K562 treated with DMSO at 1 percent for 4 hours (cell line): ENCODE results near the gene B4GAT1. TPM values are rescaled to one million over a fixed set of nuclear protein-coding genes. Genes with fewer than 3 reads are reported as not detected.

Experiments
- total RNA-seq: library from RNA; unstranded; fragments of 300-600 nt; gene quantifications from 2 replicates; pipeline ENCODE4 v1.2.3, GENCODE V29; 2022; ENCODE audit not compliant: insufficient read depth

The B4GAT1 gene
- 23.2 and 25.5 TPM in 2 replicates for total RNA-seq

DNA sequence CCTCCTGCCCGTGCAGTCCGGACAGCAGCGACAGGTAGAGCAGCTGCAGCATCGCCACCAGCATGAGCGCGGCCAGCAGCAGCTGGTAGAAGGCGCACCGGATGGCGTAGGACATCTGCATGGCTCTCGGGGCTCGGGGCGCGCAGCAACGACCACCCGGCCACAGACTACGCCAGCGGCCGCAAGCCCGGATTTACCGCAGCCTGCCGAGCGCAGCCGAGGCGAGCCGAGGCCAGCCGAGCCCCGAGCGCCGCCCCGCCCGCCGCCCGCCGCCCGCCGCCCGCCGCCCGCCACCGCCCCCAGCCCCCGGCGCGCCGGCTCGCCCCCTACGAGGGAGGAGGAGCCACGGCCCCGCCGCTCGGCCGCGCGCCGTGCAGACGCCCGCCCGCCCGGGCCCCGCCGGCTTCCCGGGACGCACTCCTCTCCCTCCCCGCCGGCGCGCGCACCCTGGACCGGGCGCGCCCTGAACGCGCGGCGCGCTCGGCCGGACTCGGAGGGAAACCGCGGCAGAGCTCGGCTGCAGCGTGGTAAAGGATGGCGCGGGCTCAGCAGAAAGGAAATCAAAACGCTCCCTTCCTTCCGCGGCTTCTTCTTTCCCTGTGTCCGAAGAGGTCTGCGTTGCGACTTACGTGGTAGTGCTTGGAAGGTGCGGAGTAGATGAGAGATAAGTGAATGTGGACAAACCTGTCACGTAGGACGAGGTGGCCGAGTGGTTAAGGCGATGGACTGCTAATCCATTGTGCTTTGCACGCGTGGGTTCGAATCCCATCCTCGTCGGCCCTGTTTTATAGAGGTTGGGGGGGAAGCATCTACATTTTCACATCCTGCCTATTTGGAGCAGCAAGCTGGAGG is at the start of gene B4GAT1:
B4GAT1 (minus strand) TSS at position 205 of the 852 bp plus-strand sequence; CDS start at position 121, 84 bp downstream.

GRCh38 chr11:66371627-66372415 is 24.4 kb upstream of the B4GAT1 start, which contains the start of gene SLC29A2:
Gene SLC29A2, minus strand, starts transcription at chr11:66371760. Its CDS starts 169 bp downstream, at chr11:66371591.

DNA sequence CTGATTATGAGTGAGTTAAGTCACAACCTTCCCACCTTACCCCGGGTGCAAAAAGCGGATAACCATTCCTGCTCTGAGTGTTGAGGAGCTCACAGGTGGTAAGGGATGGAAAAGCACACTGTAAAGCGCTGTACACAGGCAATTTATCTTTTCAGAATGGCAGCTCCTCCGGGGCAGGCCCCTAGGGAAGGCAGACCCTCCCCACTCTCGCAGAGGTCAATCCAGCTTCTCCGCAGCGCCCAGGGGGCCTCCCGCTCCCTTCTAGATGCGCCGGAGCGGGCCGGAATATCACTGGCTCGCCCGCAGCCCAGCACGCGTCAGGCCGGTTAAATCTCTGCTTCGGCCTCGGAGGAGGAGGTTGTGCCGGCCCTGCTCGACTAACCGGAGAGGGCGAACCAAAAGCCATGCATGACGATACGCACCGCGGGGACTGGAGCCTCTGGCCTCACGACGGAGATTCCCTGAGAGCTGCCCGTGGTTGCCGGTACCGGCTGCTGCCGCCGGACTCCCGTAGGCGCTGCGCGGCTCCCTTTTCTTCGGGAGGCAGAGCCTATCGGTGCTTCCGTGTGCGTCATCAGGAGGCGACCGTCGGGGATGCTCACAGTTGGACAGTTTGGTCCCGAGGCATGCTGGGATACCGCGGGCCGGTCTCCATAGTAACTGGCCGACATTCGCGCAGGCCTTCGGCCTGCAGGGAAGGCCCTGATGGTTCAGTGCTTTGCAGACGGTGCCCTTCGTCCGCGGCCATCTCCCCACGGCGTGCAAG is 2.7 kb downstream of the B4GAT1 start, which contains the start of gene BRMS1:
BRMS1 (minus strand) TSS at position 555 of the 766 bp plus-strand sequence. CDS start 2,870 bp downstream, outside the sequence.

DNA sequence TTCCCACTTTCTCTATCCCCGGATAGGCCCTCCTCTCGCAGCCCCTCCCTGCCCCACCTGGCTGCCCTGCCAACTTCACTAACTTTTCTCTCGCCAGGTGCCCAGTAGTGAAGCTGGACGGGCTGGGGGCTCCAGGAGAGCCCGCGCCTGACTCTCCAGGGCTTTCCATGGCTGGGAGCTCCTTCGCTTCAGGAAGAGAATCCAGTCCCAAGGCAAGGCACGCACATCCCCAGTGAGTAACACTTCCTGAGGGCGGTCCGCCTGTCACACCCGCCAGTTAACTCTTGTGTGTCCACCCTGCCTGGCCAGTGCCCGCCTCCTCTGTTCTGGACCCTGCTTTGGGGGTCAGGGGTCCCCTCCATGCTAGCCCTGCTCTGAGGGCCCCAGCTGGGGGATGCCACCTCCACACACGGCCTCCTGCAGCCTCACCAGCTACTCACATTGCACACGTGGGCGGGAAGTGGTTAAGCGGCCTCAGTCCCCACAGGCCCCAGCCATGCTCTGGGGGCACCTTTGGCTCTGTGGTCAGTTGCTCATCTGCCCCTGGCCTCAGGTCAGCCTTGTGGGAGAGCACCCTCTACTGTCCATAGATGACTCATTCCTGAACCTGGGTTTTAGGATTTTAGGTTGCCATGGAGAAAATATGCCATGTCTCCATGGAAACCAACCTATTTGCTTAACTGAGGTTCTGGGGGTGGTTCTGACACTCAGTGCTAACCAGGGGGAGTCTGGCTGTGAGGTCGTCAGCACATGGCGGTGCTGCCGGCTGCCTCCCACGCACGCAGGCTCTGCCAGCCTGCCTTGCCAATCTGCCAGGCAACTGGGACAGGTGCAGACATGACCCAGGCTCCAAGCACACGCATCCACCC is 11.0 kb downstream of the B4GAT1 start, which contains the start of gene RIN1:
RIN1 (minus strand) TSS at position 201 of the 869 bp plus-strand sequence; CDS start at position 169, 32 bp downstream.

DNA sequence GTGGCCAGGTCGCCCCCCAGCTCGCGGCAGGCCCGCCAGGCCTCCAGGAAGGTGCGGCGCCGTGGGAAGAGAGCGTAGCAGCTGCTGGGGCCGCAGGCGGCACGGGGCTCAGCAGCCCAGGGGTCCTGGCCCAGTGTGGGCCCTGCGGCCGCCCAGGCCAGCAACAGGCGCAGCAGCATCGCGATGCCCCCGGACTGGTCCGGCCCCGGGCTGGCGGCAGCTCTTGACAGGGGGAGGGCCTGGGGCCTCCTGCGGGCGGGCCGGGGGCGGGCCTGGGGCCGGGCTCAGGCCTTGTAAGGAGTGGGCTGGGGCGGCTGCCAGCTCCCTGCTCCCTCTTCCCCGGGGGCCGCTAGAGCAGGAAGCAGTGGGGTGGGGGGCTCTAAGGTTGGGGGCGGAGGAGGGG is 30.6 kb downstream of the B4GAT1 start, which contains the start of gene CD248:
CD248 (minus strand) TSS at position 196 of the 403 bp plus-strand sequence; CDS start at position 179, 17 bp downstream.

Other genes with a start within 250 kb of the B4GAT1 start
- 33.3 and 34.0 TPM in 2 replicates for gene KLC2, start 89.9 kb downstream of the B4GAT1 start, total RNA-seq
- gene RAB1B, start 79.0 kb downstream of the B4GAT1 start, total RNA-seq, result 156 and 172 TPM in 2 replicates
- 0.52 TPM in 1 of 2 replicates, not detected in the other for gene CNIH2, start 69.5 kb downstream of the B4GAT1 start, total RNA-seq
- 111 and 122 TPM in 2 replicates for gene YIF1A, start 58.5 kb downstream of the B4GAT1 start, total RNA-seq
- gene TMEM151A, start 55.7 kb downstream of the B4GAT1 start, total RNA-seq, result not detected in 2 replicates
- not detected in 2 replicates for gene CD248, start 30.6 kb downstream of the B4GAT1 start, total RNA-seq
- 0.90 and 1.9 TPM in 2 replicates for gene RIN1, start 11.2 kb downstream of the B4GAT1 start, total RNA-seq
- gene BRMS1, start 2.5 kb downstream of the B4GAT1 start, total RNA-seq, result 44.5 and 51.4 TPM in 2 replicates
- gene SLC29A2, start 24.1 kb upstream of the B4GAT1 start, total RNA-seq, result 5.8 and 11.3 TPM in 2 replicates
- not detected in 2 replicates for gene NPAS4, start 73.4 kb upstream of the B4GAT1 start, total RNA-seq
- gene MRPL11, start 91.2 kb upstream of the B4GAT1 start, total RNA-seq, result 51.8 and 54.1 TPM in 2 replicates
- gene PELI3, start 119.3 kb upstream of the B4GAT1 start, total RNA-seq, result 3.5 and 4.1 TPM in 2 replicates
- 35.2 and 38.6 TPM in 2 replicates for gene DPP3, start 132.8 kb upstream of the B4GAT1 start, total RNA-seq
- 8.4 and 10.2 TPM in 2 replicates for gene BBS1, start 163.0 kb upstream of the B4GAT1 start, total RNA-seq
- gene ZDHHC24, start 198.4 kb upstream of the B4GAT1 start, total RNA-seq, result 9.4 and 10.1 TPM in 2 replicates
- gene ACTN3, start 199.3 kb upstream of the B4GAT1 start, total RNA-seq, result not detected in 2 replicates
- gene CTSF, start 221.0 kb upstream of the B4GAT1 start, total RNA-seq, result 18.6 and 19.2 TPM in 2 replicates
- gene CCDC87, start 245.4 kb upstream of the B4GAT1 start, total RNA-seq, result not detected in 2 replicates
- gene CCS, start 245.6 kb upstream of the B4GAT1 start, total RNA-seq, result 28.8 and 29.9 TPM in 2 replicates